Measurements from ENCODE around the gene CNTNAP2. TPM values are rescaled to one million over a fixed set of nuclear protein-coding genes. Genes with fewer than 3 reads are reported as not detected.

Gene CNTNAP2
- total and polyA plus RNA-seq, 2 donors, result 5.1 to 10.3 TPM

DNA sequence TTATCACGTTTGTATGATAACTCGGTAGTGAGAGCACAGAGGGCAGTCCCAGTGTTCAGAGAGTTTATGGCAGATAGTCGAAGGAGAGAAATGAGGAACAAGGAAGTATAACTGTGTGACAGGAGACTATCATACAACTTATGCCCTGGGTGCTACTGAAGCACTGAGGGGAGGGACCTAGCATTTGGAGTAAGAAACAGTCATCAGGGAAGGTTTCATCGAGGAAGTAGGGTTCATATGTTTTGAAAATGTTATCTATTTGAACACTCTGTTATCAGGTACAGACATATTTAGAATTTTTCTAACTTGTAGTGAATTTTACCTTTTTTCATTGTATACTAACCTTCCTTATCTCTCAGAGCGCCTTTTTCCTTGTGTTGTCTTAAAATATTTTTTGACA is 1259.6 kb downstream of the CNTNAP2 start:
- DNase-seq (ENCODE audit: low read depth in 6 of 9, low spot score in 9 of 9), result no peak
- 88% methylated on average over 5 of the region's 5 CpGs for WGBS
- H3K9me3 ChIP-seq (ENCODE audit: control insufficient read depth in 2 of 2, insufficient read depth in 1 of 2, low read length in 1 of 2), result no peaks in the 10 kb centered on the region
- no peaks in the 10 kb centered on the region for H3K36me3 ChIP-seq (ENCODE audit: control insufficient read depth in 2 of 2, insufficient read depth in 2 of 2, low read length in 1 of 2)
- no peaks in the 10 kb centered on the region for H3K27me3 ChIP-seq (ENCODE audit: control insufficient read depth in 2 of 2, insufficient read depth in 1 of 2, low read length in 1 of 2)
- H3K27ac ChIP-seq (ENCODE audit: low read depth in 1 of 2, low read length in 1 of 2), result no peak overlapping the region
- no peaks in the 10 kb centered on the region for H3K4me1 ChIP-seq (ENCODE audit: control insufficient read depth in 2 of 2, insufficient read depth in 2 of 2, low read length in 2 of 2)
- H3K4me3 ChIP-seq (ENCODE audit: low read length in 2 of 2), result no peak overlapping the region

DNA sequence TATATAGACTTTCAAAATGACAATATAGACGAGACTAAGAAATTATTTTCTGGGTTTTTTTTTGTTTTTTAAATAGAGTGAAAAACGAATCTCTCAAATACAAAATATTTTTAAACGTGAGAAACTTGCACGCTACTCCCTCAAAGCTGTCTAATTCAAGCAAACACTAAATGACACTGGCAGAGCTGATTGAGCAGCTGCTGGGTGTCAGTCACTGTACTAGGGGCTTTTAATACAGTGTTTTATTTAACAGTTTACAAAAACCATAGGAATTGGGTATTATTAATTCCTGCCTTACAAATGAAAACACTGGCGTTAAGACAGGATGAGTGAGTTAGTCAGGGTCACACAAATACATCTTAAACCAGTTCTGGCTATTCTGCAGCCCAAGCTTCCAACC is 1264.3 kb downstream of the CNTNAP2 start:
- Histone ChIP-seq H3K27me3 (ENCODE audit: control insufficient read depth in 2 of 2, insufficient read depth in 1 of 2, low read length in 1 of 2) (no peaks in the 10 kb centered on the region), H3K36me3 (ENCODE audit: control insufficient read depth in 2 of 2, insufficient read depth in 2 of 2, low read length in 1 of 2) (no peaks in the 10 kb centered on the region), H3K4me3 (ENCODE audit: low read length in 2 of 2) (no peak overlapping the region), H3K4me1 (ENCODE audit: control insufficient read depth in 2 of 2, insufficient read depth in 2 of 2, low read length in 2 of 2) (no peaks in the 10 kb centered on the region), H3K9me3 (ENCODE audit: control insufficient read depth in 2 of 2, insufficient read depth in 1 of 2, low read length in 1 of 2) (no peaks in the 10 kb centered on the region), H3K27ac (ENCODE audit: low read depth in 1 of 2, low read length in 1 of 2) (no peak overlapping the region)
- 93% methylated on average over 5 of the region's 5 CpGs for WGBS
- no peak for DNase-seq (ENCODE audit: low read depth in 6 of 9, low spot score in 9 of 9)

DNA sequence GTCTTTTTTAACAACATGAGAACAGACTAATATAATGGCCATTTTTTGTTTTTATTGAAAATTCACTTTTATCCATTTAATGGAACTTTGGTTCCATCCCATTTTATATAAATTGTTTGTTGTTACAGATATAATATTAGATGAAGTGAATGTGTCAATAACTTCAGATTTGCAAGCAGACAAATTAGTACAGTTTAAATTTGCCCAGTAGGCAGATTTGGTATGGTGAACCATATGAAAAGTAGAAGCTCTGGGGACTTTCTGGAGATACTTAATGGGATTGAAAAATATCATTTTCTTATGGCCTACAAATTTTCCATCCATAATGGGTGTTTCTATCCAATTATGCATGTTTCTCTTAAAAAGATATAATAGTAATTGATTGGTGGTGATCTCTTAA is 1277.7 kb downstream of the CNTNAP2 start:
- Histone ChIP-seq H3K4me1 (ENCODE audit: control insufficient read depth in 2 of 2, insufficient read depth in 2 of 2, low read length in 2 of 2) (no peaks in the 10 kb centered on the region), H3K36me3 (ENCODE audit: control insufficient read depth in 2 of 2, insufficient read depth in 2 of 2, low read length in 1 of 2) (no peaks in the 10 kb centered on the region), H3K27me3 (ENCODE audit: control insufficient read depth in 2 of 2, insufficient read depth in 1 of 2, low read length in 1 of 2) (no peaks in the 10 kb centered on the region), H3K9me3 (ENCODE audit: control insufficient read depth in 2 of 2, insufficient read depth in 1 of 2, low read length in 1 of 2) (no peaks in the 10 kb centered on the region), H3K27ac (ENCODE audit: low read depth in 1 of 2, low read length in 1 of 2) (no peak overlapping the region), H3K4me3 (ENCODE audit: low read length in 2 of 2) (no peak overlapping the region)
- DNase-seq (ENCODE audit: low read depth in 6 of 9, low spot score in 9 of 9), result no peak

DNA sequence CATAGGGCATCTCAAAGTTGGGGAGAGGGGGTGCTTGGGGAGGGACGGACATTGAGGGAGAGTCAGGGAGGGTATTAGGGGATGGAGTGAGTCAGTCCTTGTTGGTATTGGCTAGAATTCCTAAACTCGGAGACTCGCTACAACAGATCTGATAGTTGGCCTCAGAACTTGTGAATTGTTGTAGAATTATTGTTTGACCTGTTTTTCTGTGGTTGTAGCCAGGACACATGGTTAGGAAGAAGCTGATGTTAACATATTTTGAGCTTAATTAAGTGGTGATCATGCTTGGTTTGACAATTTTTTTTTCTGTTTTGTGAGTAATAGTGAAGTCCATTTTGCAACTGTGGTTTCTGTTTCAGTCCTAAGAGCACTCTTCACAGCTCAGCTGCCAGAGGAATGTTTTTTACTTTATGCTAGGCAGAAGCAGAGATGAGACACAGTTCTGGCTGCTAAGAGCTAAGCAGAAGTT is 1283.7 kb downstream of the CNTNAP2 start:
- no peaks in the 10 kb centered on the region for H3K36me3 ChIP-seq (ENCODE audit: control insufficient read depth in 2 of 2, insufficient read depth in 2 of 2, low read length in 1 of 2)
- 79% methylated on average over 3 of the region's 3 CpGs for WGBS
- DNase-seq (ENCODE audit: low read depth in 6 of 9, low spot score in 9 of 9), result no peak
- H3K27ac ChIP-seq (ENCODE audit: low read depth in 1 of 2, low read length in 1 of 2), result no peak overlapping the region
- H3K4me1 ChIP-seq (ENCODE audit: control insufficient read depth in 2 of 2, insufficient read depth in 2 of 2, low read length in 2 of 2), result no peaks in the 10 kb centered on the region
- H3K9me3 ChIP-seq (ENCODE audit: control insufficient read depth in 2 of 2, insufficient read depth in 1 of 2, low read length in 1 of 2), result peaks cover 0 to 3% of the 10 kb centered on the region in 2 donors
- H3K4me3 ChIP-seq (ENCODE audit: low read length in 2 of 2), result no peak overlapping the region
- H3K27me3 ChIP-seq (ENCODE audit: control insufficient read depth in 2 of 2, insufficient read depth in 1 of 2, low read length in 1 of 2), result no peaks in the 10 kb centered on the region

DNA sequence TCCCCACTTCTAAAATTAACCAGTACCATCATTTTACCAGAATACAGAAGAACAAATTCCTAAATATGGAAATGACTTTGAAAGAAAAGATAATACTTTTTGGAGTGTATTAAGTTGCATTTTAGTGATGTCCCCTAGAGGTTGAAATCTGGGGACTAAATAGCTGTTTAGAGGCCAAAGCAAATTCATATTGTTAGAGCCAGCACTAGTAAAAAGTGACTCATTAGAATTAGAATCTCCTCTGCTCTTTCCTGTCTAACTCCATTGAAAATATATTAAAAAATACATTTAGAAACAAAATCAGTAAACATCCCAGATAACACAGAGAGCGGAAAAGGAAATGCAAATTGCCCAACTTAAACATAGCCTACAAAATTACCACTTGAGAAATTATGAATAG is 1284.3 kb downstream of the CNTNAP2 start:
- DNase-seq (ENCODE audit: low read depth in 6 of 9, low spot score in 9 of 9), result no peak
- Histone ChIP-seq H3K27ac (ENCODE audit: low read depth in 1 of 2, low read length in 1 of 2) (no peak overlapping the region), H3K36me3 (ENCODE audit: control insufficient read depth in 2 of 2, insufficient read depth in 2 of 2, low read length in 1 of 2) (no peaks in the 10 kb centered on the region), H3K4me1 (ENCODE audit: control insufficient read depth in 2 of 2, insufficient read depth in 2 of 2, low read length in 2 of 2) (no peaks in the 10 kb centered on the region), H3K4me3 (ENCODE audit: low read length in 2 of 2) (no peak overlapping the region), H3K27me3 (ENCODE audit: control insufficient read depth in 2 of 2, insufficient read depth in 1 of 2, low read length in 1 of 2) (no peaks in the 10 kb centered on the region), H3K9me3 (ENCODE audit: control insufficient read depth in 2 of 2, insufficient read depth in 1 of 2, low read length in 1 of 2) (peaks cover 0 to 3% of the 10 kb centered on the region in 2 donors)
- WGBS, result 96% methylated on average over 1 of the region's 1 CpG

DNA sequence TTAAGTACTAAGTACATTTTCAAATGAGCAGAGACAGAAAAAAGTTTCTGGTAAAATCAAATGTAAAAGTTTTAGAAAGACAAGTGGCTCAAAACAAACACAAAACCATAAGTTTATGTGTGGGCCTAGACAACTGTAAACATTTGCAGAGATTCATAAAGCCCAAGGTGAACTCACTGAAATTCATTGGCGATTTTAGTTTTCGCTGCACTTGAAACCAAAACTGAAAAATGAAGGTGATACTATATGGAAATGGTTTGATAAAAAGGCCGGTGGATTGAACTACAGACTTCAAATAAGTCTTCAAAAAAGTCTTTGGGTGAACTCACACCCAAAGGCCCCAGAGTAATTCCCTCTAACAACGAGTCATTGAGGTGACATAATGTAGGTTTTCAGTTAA is 1289.0 kb downstream of the CNTNAP2 start:
- no peak overlapping the region for H3K4me3 ChIP-seq (ENCODE audit: low read length in 2 of 2)
- peaks cover 0 to 3% of the 10 kb centered on the region in 2 donors for H3K9me3 ChIP-seq (ENCODE audit: control insufficient read depth in 2 of 2, insufficient read depth in 1 of 2, low read length in 1 of 2)
- 79% methylated on average over 4 of the region's 4 CpGs for WGBS

DNA sequence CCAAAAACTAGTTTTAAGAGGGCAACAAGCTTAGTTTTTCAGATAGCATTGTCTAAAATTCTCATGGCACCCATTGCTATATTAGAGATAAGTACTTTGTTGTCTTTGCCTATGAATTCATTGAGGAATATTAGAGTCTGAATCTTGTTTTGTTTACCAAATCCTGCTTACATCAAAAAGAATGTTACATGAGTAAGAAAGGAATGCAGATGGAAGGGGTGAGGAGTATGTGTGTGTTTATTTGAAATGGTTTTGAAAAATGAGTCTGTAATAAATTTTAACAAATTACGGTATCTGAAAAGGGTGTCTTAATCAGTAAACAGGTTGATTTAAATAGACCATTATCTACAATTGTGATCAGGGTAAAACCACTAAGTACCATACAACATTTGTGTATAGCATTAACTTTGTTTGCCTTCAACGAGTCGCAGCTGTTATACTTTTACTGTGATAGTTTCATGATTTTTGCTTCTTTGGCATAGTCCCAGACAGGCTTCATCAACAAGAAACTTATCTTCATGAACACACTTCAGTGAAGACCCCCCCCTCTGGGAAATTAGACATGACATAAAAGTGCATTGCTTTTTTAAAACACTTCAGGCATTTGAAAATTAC is 1290.0 kb downstream of the CNTNAP2 start:
- Histone ChIP-seq H3K4me1 (ENCODE audit: control insufficient read depth in 2 of 2, insufficient read depth in 2 of 2, low read length in 2 of 2) (no peaks in the 10 kb centered on the region), H3K9me3 (ENCODE audit: control insufficient read depth in 2 of 2, insufficient read depth in 1 of 2, low read length in 1 of 2) (peaks cover 0 to 3% of the 10 kb centered on the region in 2 donors), H3K36me3 (ENCODE audit: control insufficient read depth in 2 of 2, insufficient read depth in 2 of 2, low read length in 1 of 2) (no peaks in the 10 kb centered on the region), H3K27me3 (ENCODE audit: control insufficient read depth in 2 of 2, insufficient read depth in 1 of 2, low read length in 1 of 2) (no peaks in the 10 kb centered on the region), H3K4me3 (ENCODE audit: low read length in 2 of 2) (no peak overlapping the region), H3K27ac (ENCODE audit: low read depth in 1 of 2, low read length in 1 of 2) (no peak overlapping the region)
- DNase-seq (ENCODE audit: low read depth in 6 of 9, low spot score in 9 of 9), result no peak
- 62% methylated on average over 3 of the region's 3 CpGs for WGBS

More for the DNA sequence above, 1289.0 kb downstream of the CNTNAP2 start:
- no peak for DNase-seq (ENCODE audit: low read depth in 6 of 9, low spot score in 9 of 9)
- Histone ChIP-seq H3K4me1 (ENCODE audit: control insufficient read depth in 2 of 2, insufficient read depth in 2 of 2, low read length in 2 of 2) (no peaks in the 10 kb centered on the region), H3K27me3 (ENCODE audit: control insufficient read depth in 2 of 2, insufficient read depth in 1 of 2, low read length in 1 of 2) (no peaks in the 10 kb centered on the region), H3K36me3 (ENCODE audit: control insufficient read depth in 2 of 2, insufficient read depth in 2 of 2, low read length in 1 of 2) (no peaks in the 10 kb centered on the region), H3K27ac (ENCODE audit: low read depth in 1 of 2, low read length in 1 of 2) (no peak overlapping the region)

DNA sequence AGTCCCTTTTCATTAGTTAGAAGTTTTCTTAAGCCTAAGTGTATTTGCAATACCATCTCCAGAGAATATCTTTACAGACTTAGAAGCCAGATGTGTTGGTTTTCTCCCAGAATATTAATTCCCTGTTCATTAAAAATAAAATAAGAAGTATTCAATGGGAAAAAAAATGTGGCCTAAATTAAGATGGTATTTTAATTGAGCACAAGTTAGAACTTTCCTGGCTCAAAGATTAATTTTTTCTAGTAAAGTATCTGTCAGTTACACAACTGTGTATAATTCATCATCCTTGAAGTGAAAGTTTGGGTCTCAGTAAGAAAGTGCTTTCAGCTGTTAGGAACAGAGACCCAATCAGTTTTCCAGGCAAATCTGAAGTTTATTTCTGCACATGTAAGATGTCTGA is 1294.5 kb downstream of the CNTNAP2 start:
- H3K27ac ChIP-seq (ENCODE audit: low read depth in 1 of 2, low read length in 1 of 2), result no peak overlapping the region
- H3K4me3 ChIP-seq (ENCODE audit: low read length in 2 of 2), result no peak overlapping the region
- H3K36me3 ChIP-seq (ENCODE audit: control insufficient read depth in 2 of 2, insufficient read depth in 2 of 2, low read length in 1 of 2), result no peaks in the 10 kb centered on the region
- H3K4me1 ChIP-seq (ENCODE audit: control insufficient read depth in 2 of 2, insufficient read depth in 2 of 2, low read length in 2 of 2), result no peaks in the 10 kb centered on the region
- no peaks in the 10 kb centered on the region for H3K9me3 ChIP-seq (ENCODE audit: control insufficient read depth in 2 of 2, insufficient read depth in 1 of 2, low read length in 1 of 2)
- no peaks in the 10 kb centered on the region for H3K27me3 ChIP-seq (ENCODE audit: control insufficient read depth in 2 of 2, insufficient read depth in 1 of 2, low read length in 1 of 2)
- no peak for DNase-seq (ENCODE audit: low read depth in 6 of 9, low spot score in 9 of 9)

DNA sequence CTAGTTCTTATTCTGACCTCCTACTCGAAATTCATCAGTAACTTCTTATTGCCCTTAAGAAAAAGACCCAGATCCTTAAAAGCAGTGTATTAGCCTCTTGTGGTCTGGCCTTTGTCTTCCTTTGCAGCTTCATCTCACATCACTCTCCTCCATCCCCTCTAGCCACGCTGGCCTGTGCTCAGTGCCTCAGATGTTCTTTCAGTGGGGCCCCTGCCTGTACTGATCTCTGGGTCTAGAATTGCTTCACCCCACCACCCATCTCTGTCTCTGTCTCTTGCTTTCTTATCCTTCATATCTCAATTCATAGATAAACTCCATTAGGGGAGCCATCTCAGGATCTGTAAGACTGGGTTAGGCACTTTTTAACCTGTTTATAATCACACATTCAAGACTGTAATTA is 1295.5 kb downstream of the CNTNAP2 start:
- WGBS, result 85% methylated on average over 2 of the region's 2 CpGs
- Histone ChIP-seq H3K9me3 (ENCODE audit: control insufficient read depth in 2 of 2, insufficient read depth in 1 of 2, low read length in 1 of 2) (no peaks in the 10 kb centered on the region), H3K4me1 (ENCODE audit: control insufficient read depth in 2 of 2, insufficient read depth in 2 of 2, low read length in 2 of 2) (no peaks in the 10 kb centered on the region), H3K4me3 (ENCODE audit: low read length in 2 of 2) (no peak overlapping the region), H3K27me3 (ENCODE audit: control insufficient read depth in 2 of 2, insufficient read depth in 1 of 2, low read length in 1 of 2) (no peaks in the 10 kb centered on the region), H3K36me3 (ENCODE audit: control insufficient read depth in 2 of 2, insufficient read depth in 2 of 2, low read length in 1 of 2) (no peaks in the 10 kb centered on the region), H3K27ac (ENCODE audit: low read depth in 1 of 2, low read length in 1 of 2) (no peak overlapping the region)
- DNase-seq (ENCODE audit: low read depth in 6 of 9, low spot score in 9 of 9), result no peak
